Activated T-helper 17 cell treated with anti-CD3 and anti-CD28 coated beads, Interleukin-2, amount 50 U/mL, for 72 hours (primary cell): ENCODE measurements around the gene SGMS1. TPM values are rescaled to one million over a fixed set of nuclear protein-coding genes. Genes with fewer than 3 reads are reported as not detected.

Experiments
- ATAC-seq: fragments of 150-1000 bp; cut with Tn5 transposase; replicated peaks from 2 replicates; pipeline ENCODE4 v1.10.0; 2021; ENCODE audit warnings: mild to moderate bottlenecking, moderate library complexity
- H3K27ac Mint-ChIP-seq: one replicate; pipeline ENCODE4 v1.8.0; 2022; ENCODE audit warnings: mixed read lengths
- H3K27me3 Mint-ChIP-seq: one replicate; pipeline ENCODE4 v1.8.0; 2022; ENCODE audit warnings: mixed read lengths
- H3K36me3 Mint-ChIP-seq: one replicate; pipeline ENCODE4 v1.8.0; 2022; ENCODE audit warnings: low read depth, mild to moderate bottlenecking, mixed read lengths
- H3K4me1 Mint-ChIP-seq: one replicate; pipeline ENCODE4 v1.8.0; 2022; ENCODE audit warnings: mixed read lengths
- H3K4me3 Mint-ChIP-seq: one replicate; pipeline ENCODE4 v1.8.0; 2022; ENCODE audit warnings: mild to moderate bottlenecking, mixed read lengths
- H3K9me3 Mint-ChIP-seq: one replicate; pipeline ENCODE4 v1.8.0; 2022; ENCODE audit warnings: mixed read lengths
- total RNA-seq, 2 donors: library from RNA; stranded (reverse); gene quantifications; one replicate each; pipeline ENCODE4 v1.2.3, GENCODE V29; 2022

Gene SGMS1
- total RNA-seq, 2 donors from 2014 or later, result 13.4 to 22.4 TPM

- Mint-ChIP-seq H3K27me3 (no peaks in the 10 kb centered on the region), H3K4me3 (peak overlapping the region; percentile 58), H3K27ac (peak overlapping the region; percentile 79), H3K4me1 (peaks cover 48% of the 10 kb centered on the region), H3K36me3 (no peaks in the 10 kb centered on the region), H3K9me3 (no peaks in the 10 kb centered on the region)
- peak; percentile 75 for ATAC-seq
These were observed 18.3 kb downstream of the SGMS1 start for GRCh38 chr10:50605269-50605950.

- Mint-ChIP-seq H3K4me3 (peak overlapping the region; percentile 58), H3K27me3 (no peaks in the 10 kb centered on the region), H3K9me3 (no peaks in the 10 kb centered on the region), H3K4me1 (peaks cover 47% of the 10 kb centered on the region), H3K27ac (peak overlapping the region; percentile 79), H3K36me3 (no peaks in the 10 kb centered on the region)
- peak; percentile 74 for ATAC-seq
These were observed 18.9 kb downstream of the SGMS1 start for GRCh38 chr10:50604809-50605208.

GRCh38 chr10:50604049-50604640 lies 19.6 kb downstream of the SGMS1 start:
- H3K36me3 Mint-ChIP-seq, result no peaks in the 10 kb centered on the region
- H3K4me1 Mint-ChIP-seq, result peaks cover 47% of the 10 kb centered on the region
- H3K4me3 Mint-ChIP-seq, result peak overlapping the region; percentile 58
- no peaks in the 10 kb centered on the region for H3K27me3 Mint-ChIP-seq
- no peaks in the 10 kb centered on the region for H3K9me3 Mint-ChIP-seq
- H3K27ac Mint-ChIP-seq, result peak overlapping the region; percentile 79
- no peak for ATAC-seq

- no peak for ATAC-seq
- Mint-ChIP-seq H3K9me3 (no peaks in the 10 kb centered on the region), H3K36me3 (no peaks in the 10 kb centered on the region), H3K4me3 (peak overlapping the region; percentile 58), H3K27ac (no peak overlapping the region), H3K4me1 (peaks cover 50% of the 10 kb centered on the region), H3K27me3 (no peaks in the 10 kb centered on the region)
These were observed 20.5 kb downstream of the SGMS1 start for GRCh38 chr10:50603151-50603850.

- H3K4me1 Mint-ChIP-seq, result peaks cover 40% of the 10 kb centered on the region
- no peak overlapping the region for H3K4me3 Mint-ChIP-seq
- H3K27me3 Mint-ChIP-seq, result no peaks in the 10 kb centered on the region
- H3K36me3 Mint-ChIP-seq, result no peaks in the 10 kb centered on the region
- no peak for ATAC-seq
- H3K9me3 Mint-ChIP-seq, result no peaks in the 10 kb centered on the region
- no peak overlapping the region for H3K27ac Mint-ChIP-seq
These were observed 21.8 kb downstream of the SGMS1 start for GRCh38 chr10:50601974-50602373.

- peaks cover 38% of the 10 kb centered on the region for H3K4me1 Mint-ChIP-seq
- no peaks in the 10 kb centered on the region for H3K9me3 Mint-ChIP-seq
- no peaks in the 10 kb centered on the region for H3K36me3 Mint-ChIP-seq
- no peak for ATAC-seq
- H3K27ac Mint-ChIP-seq, result no peak overlapping the region
- no peak overlapping the region for H3K4me3 Mint-ChIP-seq
- no peaks in the 10 kb centered on the region for H3K27me3 Mint-ChIP-seq
These were observed 22.8 kb downstream of the SGMS1 start for GRCh38 chr10:50600831-50601477.

GRCh38 chr10:50600286-50600685 lies 23.5 kb downstream of the SGMS1 start:
- no peaks in the 10 kb centered on the region for H3K36me3 Mint-ChIP-seq
- peaks cover 34% of the 10 kb centered on the region for H3K4me1 Mint-ChIP-seq
- ATAC-seq, result no peak
- H3K4me3 Mint-ChIP-seq, result no peak overlapping the region
- H3K9me3 Mint-ChIP-seq, result no peaks in the 10 kb centered on the region
- no peak overlapping the region for H3K27ac Mint-ChIP-seq
- no peaks in the 10 kb centered on the region for H3K27me3 Mint-ChIP-seq

- H3K36me3 Mint-ChIP-seq, result no peaks in the 10 kb centered on the region
- no peak overlapping the region for H3K27ac Mint-ChIP-seq
- ATAC-seq, result no peak
- no peaks in the 10 kb centered on the region for H3K27me3 Mint-ChIP-seq
- peaks cover 23% of the 10 kb centered on the region for H3K4me1 Mint-ChIP-seq
- H3K9me3 Mint-ChIP-seq, result no peaks in the 10 kb centered on the region
- no peak overlapping the region for H3K4me3 Mint-ChIP-seq
These were observed 26.9 kb downstream of the SGMS1 start for GRCh38 chr10:50596897-50597296.

GRCh38 chr10:50596456-50596855 lies 27.3 kb downstream of the SGMS1 start:
- Mint-ChIP-seq H3K9me3 (no peaks in the 10 kb centered on the region), H3K27ac (no peak overlapping the region), H3K4me1 (peaks cover 23% of the 10 kb centered on the region), H3K36me3 (no peaks in the 10 kb centered on the region), H3K4me3 (no peak overlapping the region), H3K27me3 (no peaks in the 10 kb centered on the region)
- no peak for ATAC-seq

- H3K27ac Mint-ChIP-seq, result no peak overlapping the region
- H3K4me3 Mint-ChIP-seq, result no peak overlapping the region
- H3K27me3 Mint-ChIP-seq, result no peaks in the 10 kb centered on the region
- no peak for ATAC-seq
- H3K4me1 Mint-ChIP-seq, result peaks cover 20% of the 10 kb centered on the region
- H3K36me3 Mint-ChIP-seq, result no peaks in the 10 kb centered on the region
- no peaks in the 10 kb centered on the region for H3K9me3 Mint-ChIP-seq
These were observed 28.0 kb downstream of the SGMS1 start for GRCh38 chr10:50595785-50596184.

- Mint-ChIP-seq H3K27me3 (no peaks in the 10 kb centered on the region), H3K4me1 (peaks cover 13% of the 10 kb centered on the region), H3K36me3 (peaks cover 16% of the 10 kb centered on the region), H3K4me3 (no peak overlapping the region), H3K9me3 (no peaks in the 10 kb centered on the region), H3K27ac (peak overlapping the region; percentile 3)
- peak; percentile 47 for ATAC-seq
These were observed 30.0 kb downstream of the SGMS1 start for GRCh38 chr10:50593523-50594376.

GRCh38 chr10:50592961-50593418 lies 30.8 kb downstream of the SGMS1 start:
- Mint-ChIP-seq H3K27ac (no peak overlapping the region), H3K27me3 (no peaks in the 10 kb centered on the region), H3K9me3 (no peaks in the 10 kb centered on the region), H3K36me3 (peaks cover 22% of the 10 kb centered on the region), H3K4me1 (peaks cover 12% of the 10 kb centered on the region), H3K4me3 (no peak overlapping the region)
- no peak for ATAC-seq

GRCh38 chr10:50590935-50591334 lies 32.8 kb downstream of the SGMS1 start:
- no peak for ATAC-seq
- H3K4me3 Mint-ChIP-seq, result no peak overlapping the region
- H3K4me1 Mint-ChIP-seq, result peaks cover 18% of the 10 kb centered on the region
- H3K27me3 Mint-ChIP-seq, result no peaks in the 10 kb centered on the region
- peaks cover 42% of the 10 kb centered on the region for H3K36me3 Mint-ChIP-seq
- H3K9me3 Mint-ChIP-seq, result no peaks in the 10 kb centered on the region
- H3K27ac Mint-ChIP-seq, result no peak overlapping the region

- ATAC-seq, result no peak
- H3K9me3 Mint-ChIP-seq, result no peaks in the 10 kb centered on the region
- H3K4me1 Mint-ChIP-seq, result peaks cover 10% of the 10 kb centered on the region
- no peaks in the 10 kb centered on the region for H3K27me3 Mint-ChIP-seq
- no peak overlapping the region for H3K27ac Mint-ChIP-seq
- H3K36me3 Mint-ChIP-seq, result peaks cover 50% of the 10 kb centered on the region
- H3K4me3 Mint-ChIP-seq, result no peak overlapping the region
These were observed 37.0 kb downstream of the SGMS1 start for GRCh38 chr10:50586740-50587088.
